ENCODE data around the gene DPP9.

The DPP9 gene

GRCh38 chr19:4705413-4706131 lies 18.1 kb downstream of the DPP9 start:
- Mint-ChIP-seq H3K36me3 (peaks cover 58% of the 10 kb centered on the region), H3K27ac (no peak overlapping the region), H3K4me1 (peaks cover 5% of the 10 kb centered on the region), H3K9me3 (no peaks in the 10 kb centered on the region), H3K27me3 (no peaks in the 10 kb centered on the region), H3K4me3 (no peak overlapping the region)
- ATAC-seq: no peak

DNA sequence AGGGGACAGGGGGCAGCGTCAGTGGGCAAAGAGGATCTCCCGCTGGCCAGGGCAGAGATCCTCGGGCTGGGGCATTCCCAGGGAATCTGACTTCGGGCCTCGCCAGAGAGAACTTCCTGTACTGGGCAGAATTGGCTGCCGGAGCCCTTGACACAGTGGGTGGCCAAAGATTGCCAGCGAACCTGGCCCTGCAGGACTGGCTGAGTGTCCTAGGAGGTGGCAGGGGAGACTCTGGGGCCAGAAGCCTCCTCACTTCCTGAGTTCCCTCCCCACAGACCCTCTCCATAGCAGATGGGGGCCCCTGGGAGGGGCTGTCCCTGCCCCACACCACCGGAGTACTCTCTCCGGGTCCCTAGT lies 19.3 kb downstream of the DPP9 start:
- no peak for ATAC-seq
- Mint-ChIP-seq H3K36me3 (peaks cover 61% of the 10 kb centered on the region), H3K4me1 (peaks cover 3% of the 10 kb centered on the region), H3K27ac (no peak overlapping the region), H3K4me3 (no peak overlapping the region), H3K9me3 (no peaks in the 10 kb centered on the region), H3K27me3 (no peaks in the 10 kb centered on the region)

GRCh38 chr19:4703671-4704316 lies 19.8 kb downstream of the DPP9 start:
- no peaks in the 10 kb centered on the region for H3K27me3 Mint-ChIP-seq
- no peak for ATAC-seq
- H3K4me1 Mint-ChIP-seq: no peaks in the 10 kb centered on the region
- H3K4me3 Mint-ChIP-seq: no peak overlapping the region
- H3K27ac Mint-ChIP-seq: no peak overlapping the region
- H3K36me3 Mint-ChIP-seq: peaks cover 59% of the 10 kb centered on the region
- H3K9me3 Mint-ChIP-seq: no peaks in the 10 kb centered on the region

GRCh38 chr19:4702764-4703163 lies 20.9 kb downstream of the DPP9 start:
- H3K36me3 Mint-ChIP-seq: peaks cover 59% of the 10 kb centered on the region
- H3K4me3 Mint-ChIP-seq: no peak overlapping the region
- H3K4me1 Mint-ChIP-seq: no peaks in the 10 kb centered on the region
- H3K27ac Mint-ChIP-seq: no peak overlapping the region
- no peak for ATAC-seq
- H3K9me3 Mint-ChIP-seq: no peaks in the 10 kb centered on the region
- no peaks in the 10 kb centered on the region for H3K27me3 Mint-ChIP-seq

- no peak for ATAC-seq
- Mint-ChIP-seq H3K27ac (no peak overlapping the region), H3K36me3 (peaks cover 68% of the 10 kb centered on the region), H3K9me3 (no peaks in the 10 kb centered on the region), H3K27me3 (no peaks in the 10 kb centered on the region), H3K4me3 (no peak overlapping the region), H3K4me1 (no peaks in the 10 kb centered on the region)
Observed at GRCh38 chr19:4701557-4701956, 22.1 kb downstream of the DPP9 start.

DNA sequence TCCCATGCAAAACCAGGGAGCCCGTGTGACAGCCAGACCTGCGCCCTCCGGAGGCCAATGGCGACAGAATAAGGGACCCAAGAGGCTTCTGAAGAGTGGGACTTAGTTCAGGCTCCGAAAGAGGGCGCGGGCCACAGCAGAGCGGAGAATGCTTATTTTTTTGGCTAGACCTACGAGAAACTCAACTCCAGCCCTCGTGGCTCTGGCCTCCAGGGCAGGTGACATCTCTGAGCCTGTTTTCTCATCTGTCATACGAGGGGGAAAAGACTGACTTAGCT lies 23.0 kb downstream of the DPP9 start:
- Mint-ChIP-seq H3K9me3 (no peaks in the 10 kb centered on the region), H3K27me3 (no peaks in the 10 kb centered on the region), H3K36me3 (peaks cover 68% of the 10 kb centered on the region), H3K4me3 (no peak overlapping the region), H3K4me1 (no peaks in the 10 kb centered on the region), H3K27ac (no peak overlapping the region)
- no peak for ATAC-seq

DNA sequence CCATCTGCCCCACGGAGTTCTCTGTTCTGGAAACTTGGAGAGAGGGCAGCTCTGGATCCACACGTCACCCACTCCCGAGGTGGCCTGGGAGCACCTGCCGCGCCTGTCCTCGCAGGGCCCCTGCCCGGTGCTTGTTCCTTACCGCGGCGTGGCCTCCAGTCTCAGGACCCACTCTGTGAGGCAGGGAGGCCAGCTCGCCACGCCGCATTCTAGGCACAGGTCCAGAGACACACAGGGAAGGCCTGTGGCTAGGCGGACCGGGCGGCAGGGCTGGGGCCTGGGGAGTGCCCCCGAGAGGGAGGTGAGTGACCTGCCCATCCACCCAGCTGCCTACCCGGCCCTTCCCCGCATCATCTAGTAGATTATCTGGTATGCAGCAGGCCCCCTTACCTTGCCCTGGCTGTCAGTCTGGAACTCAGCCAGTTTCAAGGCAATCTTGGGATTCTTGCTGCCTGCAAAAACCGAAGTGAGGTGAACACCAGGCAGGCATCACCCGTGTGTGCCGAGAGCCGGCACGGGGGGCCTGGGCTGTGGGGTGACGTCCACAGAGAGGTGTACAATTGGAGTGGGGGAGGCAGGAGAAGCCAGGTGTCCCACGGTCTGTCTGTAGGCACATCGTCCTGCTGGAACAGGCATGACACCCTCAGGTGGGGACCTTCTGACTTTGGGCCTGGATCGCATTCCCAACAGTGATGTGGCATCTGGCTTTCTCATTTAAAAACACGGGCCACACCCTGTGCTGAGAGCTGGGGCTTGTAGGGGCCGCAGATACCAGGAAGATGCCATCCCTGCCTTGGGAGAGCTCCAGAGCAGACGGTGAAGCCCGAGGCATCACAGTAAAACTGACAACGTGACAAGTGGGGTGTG lies 23.6 kb downstream of the DPP9 start:
- ATAC-seq: peak; percentile 8
- H3K4me1 Mint-ChIP-seq: no peaks in the 10 kb centered on the region
- no peaks in the 10 kb centered on the region for H3K9me3 Mint-ChIP-seq
- H3K4me3 Mint-ChIP-seq: no peak overlapping the region
- peaks cover 66% of the 10 kb centered on the region for H3K36me3 Mint-ChIP-seq
- no peaks in the 10 kb centered on the region for H3K27me3 Mint-ChIP-seq
- H3K27ac Mint-ChIP-seq: no peak overlapping the region

DNA sequence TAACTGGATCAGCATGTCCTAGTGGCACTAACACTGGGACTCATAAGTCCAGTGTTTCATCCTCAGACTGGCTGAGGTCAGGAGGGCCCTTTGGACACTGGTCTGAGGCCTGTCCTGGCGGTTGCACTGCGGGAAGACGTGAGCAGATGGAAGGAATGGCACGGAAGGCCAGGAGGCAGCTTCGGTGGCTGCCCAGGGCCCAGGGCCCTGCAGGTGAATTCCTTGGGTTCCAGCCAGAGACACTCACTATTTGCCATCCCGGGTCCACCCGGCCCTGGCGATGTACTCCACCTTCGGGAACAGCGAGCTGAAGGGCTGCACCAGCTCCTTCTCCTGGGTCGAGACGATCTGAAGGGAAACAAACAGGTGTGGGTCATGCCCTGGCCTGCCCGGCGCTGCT lies 26.3 kb downstream of the DPP9 start:
- peaks cover 76% of the 10 kb centered on the region for H3K36me3 Mint-ChIP-seq
- H3K4me3 Mint-ChIP-seq: no peak overlapping the region
- no peaks in the 10 kb centered on the region for H3K27me3 Mint-ChIP-seq
- H3K4me1 Mint-ChIP-seq: no peaks in the 10 kb centered on the region
- no peak overlapping the region for H3K27ac Mint-ChIP-seq
- ATAC-seq: no peak
- no peaks in the 10 kb centered on the region for H3K9me3 Mint-ChIP-seq

DNA sequence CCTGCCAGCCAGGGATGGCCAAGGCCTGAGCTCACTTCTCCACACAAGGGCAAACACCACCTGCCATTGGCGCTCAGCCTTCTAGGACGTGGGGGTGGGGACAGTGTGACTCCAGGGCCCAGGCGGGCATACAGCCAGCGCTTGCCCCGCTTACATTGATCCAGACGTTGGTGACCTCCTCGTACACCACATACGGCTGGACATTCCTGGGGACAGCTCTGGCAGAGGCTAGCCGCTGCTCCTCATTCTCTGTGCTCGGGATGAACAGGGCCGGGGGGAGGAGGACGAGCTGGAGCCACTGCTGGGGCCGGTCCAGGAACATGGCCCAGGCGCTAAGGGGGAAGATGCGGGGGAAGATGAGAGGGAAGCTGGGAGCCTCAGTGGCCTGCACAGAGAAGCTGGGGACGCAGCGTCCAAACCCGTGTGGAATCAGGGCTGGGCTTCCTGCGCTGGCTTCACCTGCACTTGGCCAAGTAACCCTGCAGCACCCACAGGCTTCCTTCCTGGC lies 28.4 kb downstream of the DPP9 start:
- H3K4me1 Mint-ChIP-seq: no peaks in the 10 kb centered on the region
- H3K4me3 Mint-ChIP-seq: no peak overlapping the region
- ATAC-seq: no peak
- peaks cover 70% of the 10 kb centered on the region for H3K36me3 Mint-ChIP-seq
- no peaks in the 10 kb centered on the region for H3K9me3 Mint-ChIP-seq
- H3K27ac Mint-ChIP-seq: no peak overlapping the region
- H3K27me3 Mint-ChIP-seq: no peaks in the 10 kb centered on the region

DNA sequence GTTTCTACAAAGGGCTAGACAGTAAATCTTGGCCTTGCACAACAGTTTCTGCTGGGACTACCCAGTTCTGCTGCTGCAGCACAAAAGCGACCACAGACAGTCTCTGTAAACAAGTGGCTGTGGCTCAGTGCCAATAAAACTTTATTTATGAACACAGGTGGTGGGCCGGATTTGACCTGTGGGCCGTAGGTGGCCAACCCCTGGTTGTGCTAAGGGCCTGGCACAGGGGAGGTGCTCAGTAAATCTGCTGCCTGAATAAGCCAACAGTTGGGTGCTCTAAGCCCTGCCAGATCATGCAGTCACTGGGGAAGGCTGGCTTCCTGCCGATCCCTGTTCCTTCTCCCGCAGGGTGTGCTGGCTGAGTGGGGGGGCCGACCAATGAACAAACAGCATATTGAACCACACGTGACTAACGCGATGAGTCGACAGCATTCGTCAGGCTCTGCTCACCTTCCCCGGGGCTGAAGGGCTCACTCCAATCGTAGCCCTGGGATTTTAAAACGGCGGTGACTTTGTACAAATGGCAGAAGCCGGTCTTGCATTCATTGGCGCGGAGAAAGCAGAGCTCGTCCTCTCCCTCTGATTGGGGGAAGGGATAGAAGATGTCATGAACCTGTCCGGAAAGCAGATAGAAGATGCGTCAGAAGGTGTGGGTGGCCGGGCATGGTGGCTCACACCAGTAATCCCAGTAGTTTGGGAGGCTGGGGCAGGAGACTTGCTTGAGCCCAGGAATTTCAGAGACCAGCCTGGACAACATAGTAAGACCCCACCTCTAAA lies 29.2 kb downstream of the DPP9 start:
- Mint-ChIP-seq H3K36me3 (peaks cover 63% of the 10 kb centered on the region), H3K4me1 (no peaks in the 10 kb centered on the region), H3K4me3 (no peak overlapping the region), H3K9me3 (no peaks in the 10 kb centered on the region), H3K27me3 (no peaks in the 10 kb centered on the region), H3K27ac (no peak overlapping the region)
- ATAC-seq: no peak

DNA sequence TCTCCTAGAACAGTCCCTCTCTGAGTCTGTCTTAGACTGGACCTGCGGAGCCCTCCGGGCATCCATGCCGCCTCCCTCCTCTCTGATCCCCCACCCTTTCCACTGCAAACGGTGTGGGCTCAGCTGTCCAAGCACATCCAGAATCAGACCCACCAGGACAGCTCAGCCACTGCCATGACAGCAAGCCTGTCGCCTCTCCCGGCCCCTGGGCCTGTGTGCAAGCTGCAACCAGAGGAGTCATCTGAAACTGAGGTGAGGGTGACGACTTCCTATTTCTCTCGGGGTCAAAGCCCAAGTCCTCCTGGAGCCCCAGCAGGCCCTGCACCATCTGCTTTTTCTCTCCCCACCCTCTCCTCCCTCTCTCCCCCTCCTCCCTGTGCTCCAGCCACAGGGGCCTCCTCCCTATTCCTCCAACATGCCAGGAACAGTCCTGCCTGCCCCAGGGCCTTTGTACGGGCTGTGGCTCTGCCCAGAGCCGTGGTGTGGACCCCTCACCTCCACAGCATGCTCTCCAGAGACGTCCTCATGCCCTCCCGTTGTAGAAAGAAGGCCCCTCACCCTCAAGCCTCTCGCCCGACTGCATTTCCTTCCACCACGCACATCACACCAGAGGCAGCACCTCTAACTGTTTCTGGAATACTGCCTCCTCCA lies 30.0 kb downstream of the DPP9 start:
- Mint-ChIP-seq H3K36me3 (peaks cover 57% of the 10 kb centered on the region), H3K27me3 (no peaks in the 10 kb centered on the region), H3K27ac (no peak overlapping the region), H3K9me3 (no peaks in the 10 kb centered on the region), H3K4me3 (no peak overlapping the region), H3K4me1 (no peaks in the 10 kb centered on the region)
- ATAC-seq: no peak

DNA sequence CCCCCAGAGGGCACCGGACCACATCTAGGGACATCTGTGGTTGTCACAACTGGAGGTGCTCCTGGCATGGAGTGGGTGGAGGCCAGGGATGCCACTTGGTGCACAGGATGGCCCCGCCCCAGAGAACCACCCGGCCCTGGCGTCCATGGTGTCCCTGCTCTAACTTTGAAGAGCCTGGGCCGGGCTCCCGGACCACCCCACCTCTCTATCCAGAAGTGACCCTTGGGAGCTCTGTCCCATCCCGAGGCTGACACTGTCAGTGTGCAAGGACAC lies 30.6 kb downstream of the DPP9 start:
- Mint-ChIP-seq H3K36me3 (peaks cover 53% of the 10 kb centered on the region), H3K4me3 (no peak overlapping the region), H3K27ac (no peak overlapping the region), H3K4me1 (no peaks in the 10 kb centered on the region), H3K9me3 (no peaks in the 10 kb centered on the region), H3K27me3 (no peaks in the 10 kb centered on the region)
- no peak for ATAC-seq

GRCh38 chr19:4692251-4693077 lies 31.2 kb downstream of the DPP9 start:
- H3K9me3 Mint-ChIP-seq: no peaks in the 10 kb centered on the region
- peaks cover 48% of the 10 kb centered on the region for H3K36me3 Mint-ChIP-seq
- no peaks in the 10 kb centered on the region for H3K4me1 Mint-ChIP-seq
- H3K27ac Mint-ChIP-seq: no peak overlapping the region
- no peaks in the 10 kb centered on the region for H3K27me3 Mint-ChIP-seq
- no peak overlapping the region for H3K4me3 Mint-ChIP-seq
- no peak for ATAC-seq

- Mint-ChIP-seq H3K4me1 (no peaks in the 10 kb centered on the region), H3K9me3 (no peaks in the 10 kb centered on the region), H3K4me3 (no peak overlapping the region), H3K27ac (no peak overlapping the region), H3K36me3 (peaks cover 49% of the 10 kb centered on the region), H3K27me3 (no peaks in the 10 kb centered on the region)
- no peak for ATAC-seq
Observed at GRCh38 chr19:4691373-4691772, 32.3 kb downstream of the DPP9 start.

All from stimulated activated memory B cell treated with anti-CD40 and anti-IgM and Interleukin-4, amounts not matched to agents 10 μg/mL and 1 μg/mL and 100 μg/mL, for 72 hours (primary cell).